PFSK-1 (cell line): ENCODE results near the gene ABCB10.

Experiments used
- FOXP2 ChIP-seq: optimal IDR thresholded peaks from 2 replicates; pipeline ENCODE3; 2011; ENCODE audit warnings: borderline replicate concordance, control low read depth, inconsistent platforms; ENCODE audit not compliant: insufficient read depth; ENCODE audit errors: extremely low read length, extremely low read depth
- POLR2AphosphoS5 ChIP-seq: IDR thresholded peaks from 2 replicates; pipeline ENCODE4 v1.6.1; 2012; ENCODE audit warnings: low read depth, mild to moderate bottlenecking, control low read depth, low read length, moderate library complexity
- SIN3A ChIP-seq: IDR thresholded peaks from 2 replicates; pipeline ENCODE4 v1.6.1; 2012; ENCODE audit warnings: mild to moderate bottlenecking, low read length, moderate library complexity, borderline replicate concordance; ENCODE audit not compliant: insufficient read depth
- TAF1 ChIP-seq: IDR thresholded peaks from 2 replicates; pipeline ENCODE4 v1.6.1; 2012; ENCODE audit warnings: low read length, control low read depth, borderline replicate concordance; ENCODE audit not compliant: insufficient read depth
- TF ChIP-seq, protein P1 (sequence below), 2 experiments: IDR thresholded peaks; 2 replicates each; pipeline versions ENCODE4 v1.6.1 to v1.8.0; 2011 to 2012; ENCODE audit warnings: low read depth in 2 of 2, low read length in 2 of 2, control low read depth in 1 of 2, inconsistent platforms in 1 of 2, mild to moderate bottlenecking in 1 of 2, moderate library complexity in 1 of 2; ENCODE audit not compliant: insufficient read depth in 1 of 2

Gene ABCB10

DNA sequence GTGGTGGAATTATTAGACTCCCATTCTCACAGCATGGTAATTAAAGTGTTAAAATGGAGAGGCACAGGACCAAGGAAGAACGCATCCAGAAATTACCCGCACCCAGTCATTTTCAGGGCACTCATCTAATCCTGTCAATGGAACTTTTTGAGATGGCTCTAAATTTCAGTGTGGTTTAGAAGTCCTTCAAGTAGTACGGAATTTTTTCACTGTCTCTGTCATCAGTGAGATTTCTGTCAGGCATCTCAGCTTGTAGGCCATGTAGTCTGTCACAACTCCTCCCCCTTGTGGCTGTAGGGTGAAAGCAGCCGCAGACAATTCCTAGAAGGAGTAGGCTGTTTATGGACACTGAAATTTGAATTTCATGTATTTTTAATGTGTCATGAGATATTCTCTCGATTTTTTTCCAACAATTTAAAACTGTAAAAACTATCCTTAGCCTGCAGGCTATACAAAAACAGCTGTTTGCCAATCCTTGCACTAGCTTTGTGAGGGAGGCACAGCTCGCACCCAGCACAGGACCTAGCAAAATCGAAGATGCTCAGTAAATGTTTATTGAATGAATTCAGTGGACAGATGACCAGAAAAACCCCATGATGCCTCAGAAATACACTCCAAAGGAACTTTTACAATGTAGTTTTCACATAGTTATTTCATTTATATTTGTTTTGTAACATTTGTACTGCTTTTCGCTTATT lies 43.8 kb downstream of the ABCB10 start:
- TF ChIP-seq, protein P1, sequence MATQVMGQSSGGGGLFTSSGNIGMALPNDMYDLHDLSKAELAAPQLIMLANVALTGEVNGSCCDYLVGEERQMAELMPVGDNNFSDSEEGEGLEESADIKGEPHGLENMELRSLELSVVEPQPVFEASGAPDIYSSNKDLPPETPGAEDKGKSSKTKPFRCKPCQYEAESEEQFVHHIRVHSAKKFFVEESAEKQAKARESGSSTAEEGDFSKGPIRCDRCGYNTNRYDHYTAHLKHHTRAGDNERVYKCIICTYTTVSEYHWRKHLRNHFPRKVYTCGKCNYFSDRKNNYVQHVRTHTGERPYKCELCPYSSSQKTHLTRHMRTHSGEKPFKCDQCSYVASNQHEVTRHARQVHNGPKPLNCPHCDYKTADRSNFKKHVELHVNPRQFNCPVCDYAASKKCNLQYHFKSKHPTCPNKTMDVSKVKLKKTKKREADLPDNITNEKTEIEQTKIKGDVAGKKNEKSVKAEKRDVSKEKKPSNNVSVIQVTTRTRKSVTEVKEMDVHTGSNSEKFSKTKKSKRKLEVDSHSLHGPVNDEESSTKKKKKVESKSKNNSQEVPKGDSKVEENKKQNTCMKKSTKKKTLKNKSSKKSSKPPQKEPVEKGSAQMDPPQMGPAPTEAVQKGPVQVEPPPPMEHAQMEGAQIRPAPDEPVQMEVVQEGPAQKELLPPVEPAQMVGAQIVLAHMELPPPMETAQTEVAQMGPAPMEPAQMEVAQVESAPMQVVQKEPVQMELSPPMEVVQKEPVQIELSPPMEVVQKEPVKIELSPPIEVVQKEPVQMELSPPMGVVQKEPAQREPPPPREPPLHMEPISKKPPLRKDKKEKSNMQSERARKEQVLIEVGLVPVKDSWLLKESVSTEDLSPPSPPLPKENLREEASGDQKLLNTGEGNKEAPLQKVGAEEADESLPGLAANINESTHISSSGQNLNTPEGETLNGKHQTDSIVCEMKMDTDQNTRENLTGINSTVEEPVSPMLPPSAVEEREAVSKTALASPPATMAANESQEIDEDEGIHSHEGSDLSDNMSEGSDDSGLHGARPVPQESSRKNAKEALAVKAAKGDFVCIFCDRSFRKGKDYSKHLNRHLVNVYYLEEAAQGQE (IDR thresholded peaks at IDR 0.05; ENCODE audit: insufficient read depth in 1 of 2, low read depth in 2 of 2, low read length in 2 of 2), result no peak
- TF ChIP-seq TAF1, result no peak
- TF ChIP-seq SIN3A, result no peak
- no peak for TF ChIP-seq FOXP2
- no peak for TF ChIP-seq POLR2AphosphoS5

DNA sequence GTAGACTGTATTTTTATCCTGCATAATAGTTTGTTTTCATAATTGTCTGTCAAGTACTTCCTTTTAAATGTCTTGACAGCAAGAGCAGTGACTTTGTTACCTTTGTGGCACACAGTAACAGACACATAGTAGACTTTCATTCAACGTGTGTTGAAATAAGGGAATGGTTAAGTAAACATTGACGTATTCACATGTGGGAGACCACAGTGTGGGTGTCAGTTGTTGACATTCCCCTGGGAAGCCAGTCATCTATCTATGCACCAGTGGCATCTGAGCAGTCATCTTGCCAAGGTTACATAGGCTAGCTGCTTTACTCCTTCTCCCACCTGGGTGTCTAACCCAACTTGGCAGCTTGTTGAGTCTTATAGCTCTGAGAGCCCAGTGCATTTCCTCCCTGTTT lies 48.9 kb downstream of the ABCB10 start:
- TF ChIP-seq, protein P1 (IDR thresholded peaks at IDR 0.05; ENCODE audit: insufficient read depth in 1 of 2, low read depth in 2 of 2, low read length in 2 of 2), result no peak
- TF ChIP-seq FOXP2, result no peak
- TF ChIP-seq POLR2AphosphoS5, result no peak
- TF ChIP-seq TAF1, result no peak
- no peak for TF ChIP-seq SIN3A

DNA sequence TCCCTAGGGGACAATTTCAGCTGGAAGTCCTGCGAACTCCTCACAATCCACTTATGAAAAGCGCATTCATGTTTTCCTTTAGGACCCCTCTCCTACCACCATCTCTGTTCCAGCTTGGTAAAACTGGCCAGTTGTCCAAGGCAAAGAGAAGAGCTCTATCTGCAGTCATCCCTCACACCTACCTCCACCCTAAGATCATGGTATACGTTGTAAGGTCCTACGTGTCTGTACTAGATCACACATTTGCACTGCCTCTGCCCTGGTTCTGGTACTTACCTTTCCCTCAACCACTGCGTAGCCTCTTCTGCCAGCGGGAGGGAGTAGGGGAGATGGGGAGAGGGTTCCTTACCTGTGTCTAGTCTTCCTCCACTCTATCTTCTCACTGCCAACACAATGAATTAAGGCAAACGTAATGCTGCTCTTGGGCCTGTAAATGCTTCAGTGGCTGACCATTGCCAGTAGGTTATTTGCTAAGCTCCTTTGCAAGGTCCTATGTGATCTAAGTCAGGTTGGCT lies 49.6 kb downstream of the ABCB10 start:
- TF ChIP-seq SIN3A, result no peak
- TF ChIP-seq TAF1, result no peak
- TF ChIP-seq FOXP2, result no peak
- no peak for TF ChIP-seq POLR2AphosphoS5
- TF ChIP-seq, protein P1 (IDR thresholded peaks at IDR 0.05; ENCODE audit: insufficient read depth in 1 of 2, low read depth in 2 of 2, low read length in 2 of 2), result no peak

DNA sequence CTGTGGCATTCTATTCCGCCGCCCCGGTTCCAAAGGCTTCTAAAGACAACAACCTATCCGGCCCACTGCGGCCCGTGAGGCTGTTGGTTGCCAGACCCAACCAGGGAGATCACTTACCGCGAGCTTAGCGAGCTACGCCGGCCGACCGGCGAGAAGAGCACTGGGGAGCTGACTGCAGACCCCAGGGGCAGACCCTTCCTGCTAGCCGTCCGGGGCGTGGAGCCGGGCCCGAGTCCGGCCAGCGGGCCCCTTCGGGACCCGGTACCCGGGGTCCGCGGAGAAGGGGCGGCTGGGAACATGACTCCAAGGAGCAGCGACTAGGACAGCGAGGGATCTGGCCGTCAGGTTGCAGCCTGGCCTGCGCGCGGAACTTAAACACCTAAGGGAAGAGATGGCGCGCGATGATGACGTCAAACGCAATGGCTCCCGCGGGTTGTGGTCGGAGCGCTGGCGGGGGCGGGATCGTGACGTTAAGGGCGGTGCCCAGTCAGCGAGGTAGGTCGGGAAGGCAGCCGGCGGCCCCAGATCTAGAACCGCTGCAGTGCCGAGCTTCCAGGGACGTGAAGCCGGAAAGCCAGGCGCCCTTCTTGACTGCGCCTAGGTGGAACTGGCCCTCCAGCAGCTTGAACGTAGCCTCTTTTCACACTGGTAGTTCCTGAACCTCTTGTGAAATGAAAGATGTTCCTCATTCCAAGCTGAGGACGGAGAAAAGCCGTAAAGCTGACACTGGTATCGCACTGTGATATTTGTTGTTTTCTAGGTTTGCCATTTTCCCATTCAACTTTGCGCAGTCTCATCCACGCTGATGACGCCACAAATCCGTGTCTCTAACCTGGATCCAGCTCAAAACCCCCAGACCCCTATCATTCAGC lies 50.3 kb downstream of the ABCB10 start, which contains the start of gene NUP133:
Gene NUP133, minus strand, starts transcription at position 391 of the 872 bp plus-strand sequence. Its CDS starts 92 bp downstream, at position 299.
- TF ChIP-seq POLR2AphosphoS5 (peak; percentile 99), SIN3A (peak; percentile 63; the same call in 1 of the 2 replicates), TAF1 (peak; percentile 97), FOXP2 (peak; percentile 89)
- TF ChIP-seq, protein P1 (IDR thresholded peaks at IDR 0.05; ENCODE audit: insufficient read depth in 1 of 2, low read depth in 2 of 2, low read length in 2 of 2), result 0 out of 4 replicates have a peak, but pooled peaks have one; percentile 9 to 14
